ENCODE results near the gene RNF150.

RNF150 gene

DNA sequence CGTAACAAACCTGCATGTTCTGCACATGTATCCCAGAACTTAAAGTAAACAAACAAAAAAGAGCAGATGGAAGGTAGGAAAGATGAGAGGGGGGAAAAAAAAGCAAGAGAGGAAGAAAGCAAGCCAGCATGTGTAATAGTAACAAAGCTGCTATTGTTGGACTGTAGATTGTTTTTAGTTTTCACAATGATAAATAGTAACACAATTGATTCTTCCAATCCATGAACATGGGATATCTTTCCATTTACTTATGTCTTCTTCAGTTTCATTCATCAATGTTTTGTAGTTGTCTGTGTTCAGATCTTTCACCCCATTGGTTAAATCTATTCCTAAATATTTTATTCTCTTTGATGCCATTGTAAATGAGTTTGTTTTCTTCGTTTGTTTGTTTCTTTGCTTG, 292.1 kb downstream of the RNF150 start:
- Histone ChIP-seq H3F3A (ENCODE audit: low read depth) (no peaks in the 10 kb centered on the region), H4K20me1 (ENCODE audit: insufficient read depth, low read length, poor library complexity, severe bottlenecking) (no peaks in the 10 kb centered on the region), H3K27me3 (ENCODE audit: insufficient read depth, low read length, poor library complexity, severe bottlenecking) (no peaks in the 10 kb centered on the region), H3K9me2 (replicated peaks; ENCODE audit: low read depth, low read length) (no peaks in the 10 kb centered on the region), H3K4me2 (ENCODE audit: low read depth, low read length, poor library complexity, severe bottlenecking) (no peak overlapping the region), H3K9me3 (ENCODE audit: insufficient read depth, low read depth, low read length) (no peaks in the 10 kb centered on the region), H3K36me3 (ENCODE audit: insufficient read depth, low read length) (no peaks in the 10 kb centered on the region), H3K4me3 (ENCODE audit: low read length, poor library complexity, severe bottlenecking) (no peak overlapping the region), H3K9ac (ENCODE audit: low read depth, low read length, poor library complexity, severe bottlenecking) (no peak overlapping the region), H2AFZ (ENCODE audit: low read length) (no peak overlapping the region), H3K79me2 (ENCODE audit: insufficient read depth, low read length) (no peaks in the 10 kb centered on the region), H3K4me1 (ENCODE audit: insufficient read depth, low read length, poor library complexity, severe bottlenecking) (no peaks in the 10 kb centered on the region)
- TF ChIP-seq, protein P1, sequence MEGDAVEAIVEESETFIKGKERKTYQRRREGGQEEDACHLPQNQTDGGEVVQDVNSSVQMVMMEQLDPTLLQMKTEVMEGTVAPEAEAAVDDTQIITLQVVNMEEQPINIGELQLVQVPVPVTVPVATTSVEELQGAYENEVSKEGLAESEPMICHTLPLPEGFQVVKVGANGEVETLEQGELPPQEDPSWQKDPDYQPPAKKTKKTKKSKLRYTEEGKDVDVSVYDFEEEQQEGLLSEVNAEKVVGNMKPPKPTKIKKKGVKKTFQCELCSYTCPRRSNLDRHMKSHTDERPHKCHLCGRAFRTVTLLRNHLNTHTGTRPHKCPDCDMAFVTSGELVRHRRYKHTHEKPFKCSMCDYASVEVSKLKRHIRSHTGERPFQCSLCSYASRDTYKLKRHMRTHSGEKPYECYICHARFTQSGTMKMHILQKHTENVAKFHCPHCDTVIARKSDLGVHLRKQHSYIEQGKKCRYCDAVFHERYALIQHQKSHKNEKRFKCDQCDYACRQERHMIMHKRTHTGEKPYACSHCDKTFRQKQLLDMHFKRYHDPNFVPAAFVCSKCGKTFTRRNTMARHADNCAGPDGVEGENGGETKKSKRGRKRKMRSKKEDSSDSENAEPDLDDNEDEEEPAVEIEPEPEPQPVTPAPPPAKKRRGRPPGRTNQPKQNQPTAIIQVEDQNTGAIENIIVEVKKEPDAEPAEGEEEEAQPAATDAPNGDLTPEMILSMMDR (conservative IDR thresholded peaks at IDR 0.05; ENCODE audit: low read length), result no peak
- no peak for TF ChIP-seq EZH2phosphoT487 (IDR thresholded peaks at IDR 0.05; ENCODE audit: borderline replicate concordance)

DNA sequence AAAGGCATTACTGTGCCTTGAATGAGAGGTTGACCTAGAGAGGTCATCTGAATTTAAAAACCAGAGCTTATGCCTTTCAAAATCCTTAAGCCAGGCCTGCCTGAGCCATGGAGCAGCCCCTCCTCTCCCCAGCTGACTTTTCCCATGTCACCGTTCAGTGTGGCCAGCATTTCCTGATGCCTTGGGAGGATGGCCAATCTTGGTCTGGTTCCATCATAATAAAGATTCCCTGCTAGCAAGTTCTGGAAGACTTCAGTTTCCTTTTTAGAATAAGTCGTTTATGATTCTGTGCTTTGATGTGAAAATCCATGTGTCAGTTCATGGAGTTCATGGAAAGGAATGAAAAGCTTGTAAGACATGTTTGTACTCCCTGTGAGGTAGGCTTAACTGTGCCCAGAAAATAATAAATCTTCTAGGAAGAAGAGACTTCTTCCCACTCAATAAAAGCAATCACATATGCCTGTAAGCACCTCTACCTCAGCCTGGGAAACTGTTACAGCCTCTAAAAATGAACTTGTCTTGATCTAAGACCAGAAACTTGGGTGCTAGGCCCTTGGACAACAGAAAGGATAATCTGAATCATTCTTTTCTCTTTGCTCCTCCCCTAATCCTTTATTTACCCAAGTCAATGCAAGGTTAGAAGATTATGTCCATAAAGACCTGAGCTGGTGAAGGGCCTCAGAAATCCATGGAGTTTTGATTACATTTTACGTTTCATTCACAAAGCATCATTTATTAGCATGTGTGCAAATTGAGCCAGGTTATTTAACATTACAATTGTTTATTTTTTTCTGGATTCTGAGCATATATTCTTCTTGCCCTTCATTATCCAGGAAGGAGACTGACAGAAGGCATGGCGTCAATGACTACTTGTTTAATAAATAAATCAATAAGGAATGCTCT, 293.1 kb downstream of the RNF150 start:
- TF ChIP-seq, protein P1 (conservative IDR thresholded peaks at IDR 0.05; ENCODE audit: low read length), result no peak
- no peak for TF ChIP-seq EZH2phosphoT487 (IDR thresholded peaks at IDR 0.05; ENCODE audit: borderline replicate concordance)
- Histone ChIP-seq H3K36me3 (ENCODE audit: insufficient read depth, low read length) (no peaks in the 10 kb centered on the region), H3K9me3 (ENCODE audit: insufficient read depth, low read depth, low read length) (no peaks in the 10 kb centered on the region), H3K79me2 (ENCODE audit: insufficient read depth, low read length) (no peaks in the 10 kb centered on the region), H3K9me2 (replicated peaks; ENCODE audit: low read depth, low read length) (no peaks in the 10 kb centered on the region), H2AFZ (ENCODE audit: low read length) (no peak overlapping the region), H4K20me1 (ENCODE audit: insufficient read depth, low read length, poor library complexity, severe bottlenecking) (no peaks in the 10 kb centered on the region), H3K4me3 (ENCODE audit: low read length, poor library complexity, severe bottlenecking) (no peak overlapping the region), H3K9ac (ENCODE audit: low read depth, low read length, poor library complexity, severe bottlenecking) (no peak overlapping the region), H3K27me3 (ENCODE audit: insufficient read depth, low read length, poor library complexity, severe bottlenecking) (no peaks in the 10 kb centered on the region), H3K4me2 (ENCODE audit: low read depth, low read length, poor library complexity, severe bottlenecking) (no peak overlapping the region), H3K4me1 (ENCODE audit: insufficient read depth, low read length, poor library complexity, severe bottlenecking) (no peaks in the 10 kb centered on the region), H3F3A (ENCODE audit: low read depth) (no peaks in the 10 kb centered on the region)

DNA sequence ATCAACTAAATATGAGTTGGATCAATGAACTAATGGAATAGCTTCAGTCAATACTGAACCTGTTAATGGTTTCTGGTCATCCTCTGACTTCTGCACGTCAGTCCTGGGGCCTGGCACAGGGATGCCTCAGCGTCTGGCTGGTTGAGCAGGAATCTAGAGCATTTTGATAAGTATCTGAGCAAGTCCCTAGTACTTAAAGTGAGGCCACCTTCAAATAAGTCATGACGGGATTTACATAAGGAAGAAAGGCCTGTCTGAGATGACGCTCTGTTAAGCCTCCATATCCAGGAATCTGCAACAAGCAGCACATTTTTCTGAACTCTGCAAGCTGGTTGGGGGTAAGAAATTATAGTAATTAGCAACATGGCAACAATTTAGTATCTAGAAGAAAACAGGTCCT, 293.9 kb downstream of the RNF150 start:
- no peaks in the 10 kb centered on the region for H3K27me3 ChIP-seq (ENCODE audit: insufficient read depth, low read length, poor library complexity, severe bottlenecking)
- H3K9me3 ChIP-seq (ENCODE audit: insufficient read depth, low read depth, low read length), result no peaks in the 10 kb centered on the region
- no peak overlapping the region for H3K4me2 ChIP-seq (ENCODE audit: low read depth, low read length, poor library complexity, severe bottlenecking)
- H3K79me2 ChIP-seq (ENCODE audit: insufficient read depth, low read length), result no peaks in the 10 kb centered on the region
- no peaks in the 10 kb centered on the region for H3F3A ChIP-seq (ENCODE audit: low read depth)
- no peaks in the 10 kb centered on the region for H3K4me1 ChIP-seq (ENCODE audit: insufficient read depth, low read length, poor library complexity, severe bottlenecking)
- H3K9me2 ChIP-seq (replicated peaks; ENCODE audit: low read depth, low read length), result no peaks in the 10 kb centered on the region
- TF ChIP-seq EZH2phosphoT487 (IDR thresholded peaks at IDR 0.05; ENCODE audit: borderline replicate concordance), result no peak
- TF ChIP-seq, protein P1 (conservative IDR thresholded peaks at IDR 0.05; ENCODE audit: low read length), result no peak
- H3K36me3 ChIP-seq (ENCODE audit: insufficient read depth, low read length), result no peaks in the 10 kb centered on the region
- H3K9ac ChIP-seq (ENCODE audit: low read depth, low read length, poor library complexity, severe bottlenecking), result no peak overlapping the region
- no peak overlapping the region for H2AFZ ChIP-seq (ENCODE audit: low read length)
- H4K20me1 ChIP-seq (ENCODE audit: insufficient read depth, low read length, poor library complexity, severe bottlenecking), result no peaks in the 10 kb centered on the region
- H3K4me3 ChIP-seq (ENCODE audit: low read length, poor library complexity, severe bottlenecking), result no peak overlapping the region
